Lower leg skin (tissue), 3 donors: ENCODE data around the gene PLK3.

Source experiments
- CTCF ChIP-seq, 3 donors: fragments of 450-650 bp; IDR thresholded peaks; one replicate each; pipeline ENCODE4 v1.5.1; 2016; ENCODE audit warnings: antibody characterized with exemption in 3 of 3, mild to moderate bottlenecking in 3 of 3, moderate library complexity in 2 of 3
- POLR2A ChIP-seq, 2 donors: fragments of 450-650 bp; IDR thresholded peaks; one replicate each; pipeline ENCODE4 v1.6.1; 2016 to 2017; ENCODE audit warnings: antibody characterized with exemption in 2 of 2, mild to moderate bottlenecking in 1 of 2, moderate library complexity in 1 of 2

GRCh38 chr1:44806704-44807363, 6.7 kb downstream of the PLK3 start, which contains the start of gene DYNLT4:
- TF ChIP-seq CTCF (IDR thresholded peaks at IDR 0.05), result no peak
- no peak for TF ChIP-seq POLR2A (IDR thresholded peaks at IDR 0.05)
